ENCODE data around the gene SF3B6.

- TF ChIP-seq CTCF (IDR thresholded peaks at IDR 0.05; ENCODE audit: extremely low read depth in 1 of 2, insufficient read depth in 1 of 2, low read depth in 1 of 2, low read length in 2 of 2) (no peak), POLR2AphosphoS5 (IDR thresholded peaks at IDR 0.05; ENCODE audit: insufficient read depth, low read depth, low read length) (no peak), POLR2A (IDR thresholded peaks at IDR 0.05; ENCODE audit: low read depth, low read length) (no peak), MAX (IDR thresholded peaks at IDR 0.05; ENCODE audit: insufficient read depth, insufficient read length) (no peak), EZH2 (IDR thresholded peaks at IDR 0.05; ENCODE audit: borderline replicate concordance, low read depth, low read length, severe bottlenecking) (no peak), MYC (IDR thresholded peaks at IDR 0.05; ENCODE audit: low read depth, low read length) (no peak)
Observed at GRCh38 chr2:24073816-24074215, 2.3 kb downstream of the SF3B6 start.

Data from endothelial cell of umbilical vein (primary cell).